Pericardium fibroblast (primary cell): ENCODE measurements around the gene OR5C1. TPM values are rescaled to one million over a fixed set of nuclear protein-coding genes. Genes with fewer than 3 reads are reported as not detected.

ENCODE experiments used
- total RNA-seq: library from RNA; depleted of rRNA; stranded (reverse); fragments of >200 nt; gene quantifications from 2 replicates; pipeline ENCODE4 v1.2.3, GENCODE V29; 2015

The OR5C1 gene
- total RNA-seq, result not detected in 2 replicates

GRCh38 chr9:122788831-122789230 is at the start of gene OR5C1:
Gene OR5C1, plus strand, starts transcription at chr9:122788933. Its CDS starts 0 bp downstream, at chr9:122788933.

DNA sequence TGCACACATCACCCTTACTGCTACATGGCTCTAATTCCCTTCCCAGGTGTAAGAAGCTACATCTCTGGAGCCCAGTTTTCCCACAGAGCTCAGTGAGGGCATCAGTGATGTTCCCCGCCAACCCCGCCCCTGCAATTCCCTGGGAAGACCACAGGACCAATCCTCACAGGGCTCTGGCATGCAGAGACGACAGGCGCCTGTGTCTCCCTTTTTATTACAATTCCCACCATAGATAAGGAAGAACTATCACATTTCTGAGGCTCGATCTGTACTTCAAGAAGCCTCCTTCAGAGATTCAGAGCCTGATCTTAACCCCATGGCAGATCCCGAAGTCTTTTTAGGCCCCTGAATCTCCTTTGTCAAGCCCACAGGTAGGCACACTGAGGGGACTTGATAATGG is 46.7 kb upstream of the OR5C1 start, which contains the start of gene OR1L6:
TSS of gene OR1L6 (plus strand) at position 301 of the 400 bp plus-strand sequence. CDS start 7,545 bp downstream, outside the sequence.

GRCh38 chr9:122800066-122801060 is 11.6 kb downstream of the OR5C1 start, which contains the start of gene OR1K1:
Gene OR1K1, plus strand, starts transcription at chr9:122800123. Its CDS starts 0 bp downstream, at chr9:122800123.

Other genes with a start within 250 kb of the OR5C1 start
- not detected in 2 replicates for gene OR1N2, start 235.8 kb upstream of the OR5C1 start, total RNA-seq
- gene OR1L8, start 205.5 kb upstream of the OR5C1 start, total RNA-seq, result not detected in 2 replicates
- not detected in 2 replicates for gene OR1Q1, start 174.2 kb upstream of the OR5C1 start, total RNA-seq
- gene OR1B1, start 131.3 kb upstream of the OR5C1 start, total RNA-seq, result not detected in 2 replicates
- not detected in 2 replicates for gene OR1L1, start 127.2 kb upstream of the OR5C1 start, total RNA-seq
- not detected in 2 replicates for gene OR1L3, start 113.8 kb upstream of the OR5C1 start, total RNA-seq
- not detected in 2 replicates for gene OR1L4, start 64.9 kb upstream of the OR5C1 start, total RNA-seq
- gene OR1L6, start 46.6 kb upstream of the OR5C1 start, total RNA-seq, result not detected in 2 replicates
- gene OR1K1, start 11.2 kb downstream of the OR5C1 start, total RNA-seq, result not detected in 2 replicates
- gene PDCL, start 39.7 kb downstream of the OR5C1 start, total RNA-seq, result 14.6 and 14.8 TPM in 2 replicates
- gene RC3H2, start 116.4 kb downstream of the OR5C1 start, total RNA-seq, result 18.9 and 21.8 TPM in 2 replicates
- gene ZBTB6, start 124.4 kb downstream of the OR5C1 start, total RNA-seq, result 3.6 and 5.6 TPM in 2 replicates
- 2.6 and 2.8 TPM in 2 replicates for gene ZBTB26, start 142.6 kb downstream of the OR5C1 start, total RNA-seq
- gene RABGAP1, start 152.1 kb downstream of the OR5C1 start, total RNA-seq, result 12.9 and 21.4 TPM in 2 replicates
- gene GPR21, start 244.7 kb downstream of the OR5C1 start, total RNA-seq, result 0.70 and 1.5 TPM in 2 replicates